H1 (cell line): ENCODE results near the gene ST6GALNAC3. TPM values are rescaled to one million over a fixed set of nuclear protein-coding genes. Genes with fewer than 3 reads are reported as not detected.

Source experiments
- BRCA1 ChIP-seq: IDR thresholded peaks from 2 replicates; pipeline ENCODE4 v1.6.1; 2012; ENCODE audit warnings: low read depth, low read length, improper control_type of control experiment
- CBX8 ChIP-seq: fragments of 300-800, 300-1000 bp; sonication (generic); IDR thresholded peaks from 2 replicates; pipeline ENCODE4 v1.7.1; 2016; ENCODE audit warnings: low read depth, low read length, borderline replicate concordance
- JUND ChIP-seq: IDR thresholded peaks from 2 replicates; pipeline ENCODE4 v1.6.1; 2011; ENCODE audit warnings: mild to moderate bottlenecking, improper control_type of control experiment, low read length
- POLR2AphosphoS5 ChIP-seq: IDR thresholded peaks from 2 replicates; pipeline ENCODE4 v1.6.1; 2011; ENCODE audit warnings: low read depth, low read length
- SAP30 ChIP-seq: fragments of 300-600 bp; sonication (generic); IDR thresholded peaks from 2 replicates; pipeline ENCODE4 v1.7.1; 2012; ENCODE audit warnings: low read length, moderate library complexity, mild to moderate bottlenecking, inconsistent platforms; ENCODE audit not compliant: insufficient read depth, insufficient replicate concordance
- SRF ChIP-seq: IDR thresholded peaks from 2 replicates; pipeline ENCODE4 v1.6.1; 2011; ENCODE audit warnings: mild to moderate bottlenecking, low read depth, low read length, moderate library complexity
- SUZ12 ChIP-seq: fragments of 200-600 bp; sonication (generic); IDR thresholded peaks from 2 replicates; pipeline ENCODE4 v1.6.1; 2012; ENCODE audit warnings: mild to moderate bottlenecking, inconsistent platforms, low read length, moderate library complexity, mixed read lengths
- USF2 ChIP-seq: IDR thresholded peaks from 2 replicates; pipeline ENCODE4 v1.6.1; 2011; ENCODE audit warnings: low read length, improper control_type of control experiment
- polyA plus RNA-seq, 7 experiments: library from polyadenylated mRNA; depleted of rRNA in 3 of 7; stranded (reverse) in 5 of 7; unstranded in 2 of 7; fragments of >200 nt in 5 of 7; fragments of 200-250 nt in 2 of 7; gene quantifications; 1 replicate in 5 of 7; 2 replicates in 1 of 7; 4 replicates in 1 of 7; pipeline versions ENCODE4 v1.2.1 to v1.2.3, GENCODE V29; 2011 to 2013; ENCODE audit warnings: missing spikeins in 2 of 7, mixed read lengths in 2 of 7
- total RNA-seq: library from RNA; stranded (reverse); fragmentation: NEBNext Ultra II Directional; extraction: Animal tissue kit (Norgen Biotek cat#: 25700); gene quantifications from 2 replicates; pipeline ENCODE4 v1.2.1, GENCODE V29; 2021

ST6GALNAC3 gene
- total and polyA plus RNA-seq, 2 of the 8 experiments (the other 6 are each of a cell fraction or from before 2014, with no cell fraction given) = 4.9 to 19.0 TPM

DNA sequence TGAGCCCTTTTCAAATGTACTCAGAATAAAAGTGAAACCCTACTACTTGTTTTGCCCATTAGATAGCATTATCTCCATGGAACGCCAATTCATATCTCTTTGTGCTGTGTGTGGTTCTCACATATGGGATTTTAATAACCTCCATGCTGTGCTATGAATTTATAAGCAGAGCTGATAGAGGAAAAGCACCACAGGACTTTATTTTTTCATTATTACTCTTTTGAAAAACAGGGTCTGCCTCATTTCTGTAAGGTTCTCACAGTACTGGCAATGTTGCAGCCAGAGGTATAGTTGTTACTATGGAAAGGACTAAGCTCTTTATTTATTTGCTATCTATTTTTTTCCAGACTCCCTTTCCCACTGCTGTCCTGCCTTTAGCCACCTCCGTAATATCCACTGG lies 313.7 kb downstream of the ST6GALNAC3 start (continued):
- TF ChIP-seq SUZ12 (no peak), CBX8 (no peak), BRCA1 (no peak), SRF (no peak), POLR2AphosphoS5 (no peak), SAP30 (no peak), USF2 (no peak), JUND (no peak)
